ENCODE measurements around the gene RALGAPA1. TPM values are rescaled to one million over a fixed set of nuclear protein-coding genes. Genes with fewer than 3 reads are reported as not detected.

Gene RALGAPA1
- total RNA-seq, 2 experiments from 2014 or later = 27.6 to 36.5 TPM

GRCh38 chr14:35766036-35766699, 42.9 kb downstream of the RALGAPA1 start:
- no peaks in the 10 kb centered on the region for H3K9me2 ChIP-seq (ENCODE audit: insufficient read depth, low read length)
- ChIA-PET POLR2A (interaction anchor here (0.5 kb wide), 1 partner anchor 1405 kb away, joined by 5 read pairs; no protein-coding TSS in a partner anchor), CTCF (ENCODE audit: unreplicated experiment) (no interaction called here)
- H3K79me2 ChIP-seq (ENCODE audit: insufficient read depth, low read depth, low read length) = no peaks in the 10 kb centered on the region
- no peak overlapping the region for H2AFZ ChIP-seq (ENCODE audit: low read length)
- no peaks in the 10 kb centered on the region for H3K9me3 ChIP-seq (ENCODE audit: low read length)
- DNase-seq (ENCODE audit: low spot score) = no peak
- no peak overlapping the region for H3K4me2 ChIP-seq (ENCODE audit: low read length)
- BruUV-seq (replicated peaks) = no TSS peak
- no peaks in the 10 kb centered on the region for H3K4me1 ChIP-seq (ENCODE audit: insufficient read depth, low read length, poor library complexity, severe bottlenecking)
- H4K20me1 ChIP-seq (ENCODE audit: insufficient read depth, low read length) = no peaks in the 10 kb centered on the region
- TF ChIP-seq EZH2phosphoT487 (IDR thresholded peaks at IDR 0.05; ENCODE audit: borderline replicate concordance, low read depth, low read length) (no peak), CTCF (conservative IDR thresholded peaks at IDR 0.05; ENCODE audit: low read length) (no peak)
- H3K36me3 ChIP-seq (ENCODE audit: insufficient read depth, low read length) = no peaks in the 10 kb centered on the region
- no peak overlapping the region for H3K4me3 ChIP-seq (ENCODE audit: low read depth, low read length, poor library complexity, severe bottlenecking)
- no peak overlapping the region for H3K27ac ChIP-seq (ENCODE audit: low read depth, low read length, poor library complexity, severe bottlenecking)
- intact Hi-C loops (cut with micrococcal nuclease; ENCODE audit: unreplicated experiment) = no loop called here

DNA sequence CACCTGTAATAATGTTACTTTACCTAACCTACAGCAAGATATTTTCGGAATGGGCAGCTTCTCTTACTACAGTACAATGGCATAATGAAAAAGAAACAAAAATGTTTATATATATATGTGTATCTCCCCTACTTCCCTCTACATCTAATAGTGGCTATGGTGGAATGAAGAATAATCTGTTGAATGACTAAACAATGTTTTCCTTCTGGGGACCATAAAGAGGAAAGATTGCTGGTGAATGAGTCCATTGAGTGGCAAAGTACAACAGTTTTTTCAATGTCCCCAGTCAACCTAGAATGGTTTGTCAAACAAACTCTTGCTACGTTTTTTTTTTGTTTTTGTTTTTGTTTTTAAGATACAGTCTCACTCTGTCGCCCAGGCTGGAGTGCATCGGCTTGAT, 47.2 kb downstream of the RALGAPA1 start:
- H3K4me1 ChIP-seq (ENCODE audit: insufficient read depth, low read length, poor library complexity, severe bottlenecking) = no peaks in the 10 kb centered on the region
- intact Hi-C loops (cut with micrococcal nuclease; ENCODE audit: unreplicated experiment) = no loop called here
- no peak overlapping the region for H3K4me3 ChIP-seq (ENCODE audit: low read depth, low read length, poor library complexity, severe bottlenecking)
- no peaks in the 10 kb centered on the region for H3K79me2 ChIP-seq (ENCODE audit: insufficient read depth, low read depth, low read length)
- H3K4me2 ChIP-seq (ENCODE audit: low read length) = no peak overlapping the region
- TF ChIP-seq EZH2phosphoT487 (IDR thresholded peaks at IDR 0.05; ENCODE audit: borderline replicate concordance, low read depth, low read length) (no peak), CTCF (conservative IDR thresholded peaks at IDR 0.05; ENCODE audit: low read length) (no peak)
- H2AFZ ChIP-seq (ENCODE audit: low read length) = no peak overlapping the region
- H4K20me1 ChIP-seq (ENCODE audit: insufficient read depth, low read length) = no peaks in the 10 kb centered on the region
- DNase-seq (ENCODE audit: low spot score) = no peak
- no peaks in the 10 kb centered on the region for H3K9me2 ChIP-seq (ENCODE audit: insufficient read depth, low read length)
- H3K27ac ChIP-seq (ENCODE audit: low read depth, low read length, poor library complexity, severe bottlenecking) = no peak overlapping the region
- POLR2A ChIA-PET = no interaction called here
- H3K36me3 ChIP-seq (ENCODE audit: insufficient read depth, low read length) = peaks cover 4% of the 10 kb centered on the region; the same call in 1 of the 2 replicates
- CTCF ChIA-PET (ENCODE audit: unreplicated experiment) = no interaction called here
- BruUV-seq (replicated peaks) = no TSS peak
- H3K9me3 ChIP-seq (ENCODE audit: low read length) = no peaks in the 10 kb centered on the region

- Histone ChIP-seq H3K4me3 (ENCODE audit: low read depth, low read length, poor library complexity, severe bottlenecking) (no peak overlapping the region), H3K4me1 (ENCODE audit: insufficient read depth, low read length, poor library complexity, severe bottlenecking) (no peaks in the 10 kb centered on the region), H3K4me2 (ENCODE audit: low read length) (no peak overlapping the region), H3K9me3 (ENCODE audit: low read length) (no peaks in the 10 kb centered on the region), H4K20me1 (ENCODE audit: insufficient read depth, low read length) (no peaks in the 10 kb centered on the region), H3K9me2 (ENCODE audit: insufficient read depth, low read length) (no peaks in the 10 kb centered on the region), H3K79me2 (ENCODE audit: insufficient read depth, low read depth, low read length) (no peaks in the 10 kb centered on the region), H3K36me3 (ENCODE audit: insufficient read depth, low read length) (peaks cover 10% of the 10 kb centered on the region; the same call in 1 of the 2 replicates), H2AFZ (ENCODE audit: low read length) (no peak overlapping the region), H3K27ac (ENCODE audit: low read depth, low read length, poor library complexity, severe bottlenecking) (no peak overlapping the region)
- TF ChIP-seq CTCF (conservative IDR thresholded peaks at IDR 0.05; ENCODE audit: low read length) = no peak
- TF ChIP-seq EZH2phosphoT487 (IDR thresholded peaks at IDR 0.05; ENCODE audit: borderline replicate concordance, low read depth, low read length) = no peak
- DNase-seq (ENCODE audit: low spot score) = no peak
- BruUV-seq (replicated peaks) = no TSS peak
- ChIA-PET POLR2A (interaction anchor here (0.7 to 1.2 kb wide), 2 partner anchors 15 to 29 kb away, joined by 3 read pairs; no protein-coding TSS in a partner anchor), CTCF (ENCODE audit: unreplicated experiment) (no interaction called here)
- intact Hi-C loops (cut with micrococcal nuclease; ENCODE audit: unreplicated experiment) = no loop called here
Measured at GRCh38 chr14:35760143-35760542, 49.0 kb downstream of the RALGAPA1 start.
